ENCODE measurements around the gene POLK. TPM values are rescaled to one million over a fixed set of nuclear protein-coding genes. Genes with fewer than 3 reads are reported as not detected.

The POLK gene
- 18.1 and 47.6 TPM in 2 replicates for total RNA-seq

DNA sequence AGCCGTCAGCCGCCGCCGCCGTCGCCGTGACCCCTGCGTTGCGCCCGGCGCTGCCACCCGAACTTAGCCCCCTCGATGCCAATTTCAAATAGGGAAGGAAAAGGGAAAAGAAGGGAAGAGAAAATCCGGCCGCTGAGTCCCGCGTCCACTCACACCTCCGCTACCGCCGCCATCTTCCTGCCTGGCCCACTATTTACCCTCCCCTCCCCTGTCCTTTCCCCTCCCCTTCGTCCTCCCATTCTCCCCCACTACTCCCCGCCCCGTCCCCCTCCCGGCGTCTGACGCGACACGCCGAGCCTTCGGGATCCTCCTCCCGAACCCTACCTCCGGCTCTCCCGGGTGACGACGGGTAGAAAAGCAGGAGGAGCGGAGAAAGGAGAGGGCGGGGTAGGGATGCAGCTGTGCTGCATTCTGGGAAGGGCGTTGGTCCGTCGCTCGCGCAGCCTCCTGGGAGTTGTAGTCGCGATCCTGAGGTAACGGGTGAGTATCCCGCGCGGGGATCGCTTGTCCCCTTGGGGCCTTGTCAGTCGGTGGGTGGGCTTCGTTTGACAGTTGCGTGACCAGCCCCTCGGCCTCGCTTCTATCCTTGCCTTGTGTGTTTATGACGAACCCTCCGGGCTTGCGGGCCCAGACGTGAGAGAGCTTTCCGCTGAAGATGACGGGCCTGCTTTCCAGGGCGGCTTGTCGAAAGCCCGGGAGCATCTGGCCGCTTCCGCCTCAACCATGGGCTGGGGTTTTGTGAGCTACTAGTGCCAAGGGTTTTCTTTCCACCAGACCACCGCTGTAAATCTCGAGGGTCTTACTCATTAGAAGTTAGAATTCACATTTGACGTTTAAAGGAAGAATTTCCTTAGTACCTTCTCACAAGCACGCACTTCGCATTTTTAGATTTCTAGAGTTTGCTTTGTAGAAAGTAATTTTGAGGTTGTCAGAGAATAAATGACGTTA, at the start of gene POLK, which contains the start of gene CERT1:
Gene POLK, plus strand, starts transcription at position 457 of the 948 bp plus-strand sequence.
Gene CERT1, minus strand, starts transcription at position 195 of the 948 bp plus-strand sequence. CDS start 422 bp downstream, outside the sequence.

DNA sequence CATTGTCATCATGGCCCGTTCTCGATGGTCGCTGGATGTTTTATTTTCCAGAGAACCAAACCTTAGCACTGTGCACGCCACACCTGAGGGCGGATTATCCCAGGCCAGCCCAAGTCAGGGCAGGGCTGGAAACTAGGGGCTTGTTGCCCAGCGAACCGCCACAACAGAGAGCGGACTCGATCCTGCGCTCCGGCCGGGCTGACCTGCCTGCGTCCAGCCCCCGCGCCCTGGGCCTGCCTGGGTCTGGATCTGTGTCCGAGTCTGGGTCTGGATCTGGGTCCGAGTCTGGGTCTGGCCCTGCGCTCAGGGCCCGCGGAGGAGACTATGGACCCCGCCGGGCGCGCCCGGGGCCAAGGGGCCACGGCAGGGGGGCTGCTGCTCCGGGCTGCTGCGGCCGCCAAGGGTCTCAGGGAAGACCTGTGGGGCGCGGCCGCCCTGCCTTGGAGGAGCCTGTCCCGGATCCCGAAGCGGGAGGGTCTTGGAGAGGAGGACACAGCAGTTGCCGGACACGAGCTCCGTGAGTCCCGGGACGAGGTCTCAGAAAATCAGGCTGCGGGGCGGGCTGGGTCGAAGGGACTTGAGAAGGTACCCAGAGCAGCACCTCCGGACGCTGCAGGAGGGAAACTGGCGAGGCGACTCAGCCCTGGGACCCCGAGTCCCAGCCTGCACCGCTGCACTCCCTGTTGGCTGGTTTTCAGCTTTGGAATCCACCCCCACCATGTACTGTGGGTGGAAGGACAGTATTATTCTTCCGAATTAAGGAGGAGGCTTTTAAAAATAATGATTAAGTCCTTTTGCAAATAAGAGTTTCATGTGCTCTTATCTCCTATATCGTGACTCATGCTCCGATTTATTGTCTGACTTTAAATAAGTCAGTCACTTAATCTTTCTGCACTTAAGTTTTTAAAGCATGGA, 99.9 kb downstream of the POLK start, which contains the start of gene ANKDD1B:
Gene ANKDD1B, plus strand, starts transcription at position 143 of the 915 bp plus-strand sequence. Its CDS starts 182 bp downstream, at position 325.

Other genes starting within 250 kb of the POLK start
- 75.0 and 91.0 TPM in 2 replicates for gene HMGCR, start 174.7 kb upstream of the POLK start, total RNA-seq
- 22.2 and 57.1 TPM in 2 replicates for gene CERT1, start 262 bp upstream of the POLK start, total RNA-seq
- gene ANKDD1B, start 99.6 kb downstream of the POLK start, total RNA-seq, result 0.32 and 1.3 TPM in 2 replicates
- gene POC5, start 205.5 kb downstream of the POLK start, total RNA-seq, result 4.9 and 10.1 TPM in 2 replicates